K562 (cell line): ENCODE data around the gene HSD17B2. TPM values are rescaled to one million over a fixed set of nuclear protein-coding genes. Genes with fewer than 3 reads are reported as not detected.

Experiments
- ATAC-seq: fragments of 200-7000 bp; cut with Tn5 transposase; 3 replicates; pipeline ENCODE4 v1.9.1; 2020; ENCODE audit warnings: moderate library complexity
- BruUV-seq: library from RNA; stranded (reverse); fragments of 400-500 nt; replicated peaks from 2 replicates; lab custom pipeline; 2021; lab: Mats Ljungman, UMichigan
- CTCF ChIA-PET: fragments of 300-600 bp; formaldehyde crosslinking; extraction: SDS; loops from one replicate; lab custom pipeline; 2021; ENCODE audit warnings: low intra/inter-chr PET ratio; lab: Yijun Ruan, JAX
- POLR2A ChIA-PET: fragments of 300-600, 350-650 bp; sonication (Branson Sonifier 250); formaldehyde crosslinking; extraction: SDS; loops from one replicate; lab custom pipeline; 2021; ENCODE audit warnings: antibody characterized with exemption, inconsistent platforms; lab: Yijun Ruan, JAX
- DNase-seq, 4 experiments: peaks; one replicate each; pipeline versions ENCODE4 v3.0.0 to v3.0.0-alpha.2; 2011 to 2018; ENCODE audit warnings: low spot score in 3 of 4, mixed read lengths in 3 of 4; ENCODE audit errors: extremely low read depth in 1 of 4
- FAIRE-seq: peaks from 2 replicates; lab custom pipeline; 2011; peaks lifted over from hg19 to GRCh38; lab: Jason Lieb, UNC
- H2AFZ ChIP-seq: 2 replicates; pipeline ENCODE4 v1.6.0; 2011; ENCODE audit warnings: low read depth, low read length, control low read depth, inconsistent platforms
- H3K27ac ChIP-seq: fragments of 200-600 bp; 3 replicates; pipeline ENCODE4 v1.8.0; 2011; ENCODE audit warnings: low read depth, mild to moderate bottlenecking, control low read depth, inconsistent platforms, low read length, moderate library complexity, mixed read lengths; ENCODE audit errors: extremely low read depth
- H3K27me3 ChIP-seq, 2 experiments: fragments of 300-600 bp in 1 of 2; 2 replicates in 1 of 2; 3 replicates in 1 of 2; pipeline versions ENCODE4 v1.6.0 to v1.8.0; 2011; ENCODE audit warnings: inconsistent platforms in 2 of 2, low read length in 2 of 2, mild to moderate bottlenecking in 1 of 2, mixed read lengths in 1 of 2, moderate library complexity in 1 of 2; ENCODE audit not compliant: control insufficient read depth in 2 of 2, insufficient read depth in 2 of 2
- H3K36me3 ChIP-seq: fragments of 300-600 bp; 3 replicates; pipeline ENCODE4 v1.8.0; 2011; ENCODE audit warnings: mild to moderate bottlenecking, low read length, inconsistent platforms; ENCODE audit not compliant: control insufficient read depth, insufficient read depth
- H3K4me1 ChIP-seq, 2 experiments: fragments of 200-600 bp in 1 of 2; replicated peaks in 1 of 2; 2 replicates in 1 of 2; 3 replicates in 1 of 2; pipeline versions ENCODE4 v1.5.1 to v1.8.0; 2011; ENCODE audit warnings: inconsistent platforms in 2 of 2, low read length in 2 of 2, mild to moderate bottlenecking in 1 of 2, mixed read lengths in 1 of 2, moderate library complexity in 1 of 2; ENCODE audit not compliant: control insufficient read depth in 2 of 2, insufficient read depth in 2 of 2
- H3K4me2 ChIP-seq: 2 replicates; pipeline ENCODE4 v1.6.1; 2011; ENCODE audit warnings: low read length, control low read depth, inconsistent platforms, mixed read lengths; ENCODE audit not compliant: insufficient read depth
- H3K4me3 ChIP-seq: fragments of 200-600 bp; sonication (generic), shearing (Covaris generic); 2 replicates; pipeline ENCODE4 v1.5.1; 2016; ENCODE audit warnings: control low read depth, inconsistent platforms
- H3K79me2 ChIP-seq: fragments of 200-600 bp; 3 replicates; pipeline ENCODE4 v1.8.0; 2011; ENCODE audit warnings: low read length, inconsistent platforms; ENCODE audit not compliant: control insufficient read depth, insufficient read depth
- H3K9ac ChIP-seq, 2 experiments: 2 replicates each; pipeline versions ENCODE4 v1.6.0 to v1.6.1; 2011; ENCODE audit warnings: low read depth in 2 of 2, low read length in 2 of 2, control low read depth in 1 of 2, inconsistent platforms in 1 of 2, mild to moderate bottlenecking in 1 of 2, mixed read lengths in 1 of 2; ENCODE audit not compliant: insufficient read depth in 1 of 2
- H3K9me1 ChIP-seq: one replicate; pipeline ENCODE4 v1.6.0; 2011; ENCODE audit warnings: inconsistent platforms, mild to moderate bottlenecking, low read length, moderate library complexity; ENCODE audit not compliant: control insufficient read depth, insufficient read depth
- H3K9me3 ChIP-seq: replicated peaks from 2 replicates; pipeline ENCODE4 v1.5.1; 2011; ENCODE audit warnings: low read depth, low read length, inconsistent platforms; ENCODE audit not compliant: control insufficient read depth, insufficient read depth
- H4K20me1 ChIP-seq: replicated peaks from 2 replicates; pipeline ENCODE4 v1.6.1; 2011; ENCODE audit warnings: low read length, inconsistent platforms, mixed read lengths; ENCODE audit not compliant: control insufficient read depth, insufficient read depth
- CBX1 ChIP-seq: sonication (generic); IDR thresholded peaks from 2 replicates; pipeline ENCODE4 v1.6.1; 2016; ENCODE audit warnings: antibody characterized with exemption, low read depth, mild to moderate bottlenecking
- HCFC1 ChIP-seq: IDR thresholded peaks from 2 replicates; pipeline ENCODE4 v1.6.1; 2012; ENCODE audit warnings: low read depth, low read length, improper control_type of control experiment
- HDAC3 ChIP-seq: fragments of 450-650 bp; IDR thresholded peaks from 2 replicates; pipeline ENCODE4 v1.6.1; 2018; ENCODE audit warnings: borderline replicate concordance, mild to moderate bottlenecking, moderate library complexity; ENCODE audit not compliant: partially characterized antibody
- KDM4B ChIP-seq, 2 experiments: fragments of 450-650 bp in 1 of 2; sonication (generic) in 1 of 2; IDR thresholded peaks; 2 replicates each; pipeline ENCODE4 v1.6.1; 2016 to 2017; ENCODE audit warnings: borderline replicate concordance in 2 of 2, antibody characterized with exemption in 1 of 2, low read depth in 1 of 2, mild to moderate bottlenecking in 1 of 2
- RHOXF2B ChIP-seq: fragments of 250-450 bp; sonication (Bioruptor Pico); conservative IDR thresholded peaks from 2 replicates; pipeline ENCODE4 v1.5.1; 2021
- THAP7 ChIP-seq: fragments of 250-450 bp; sonication (Bioruptor Pico); IDR thresholded peaks from 2 replicates; pipeline ENCODE4 v1.5.0; 2021
- WGBS: fragments of 100-300 bp; shearing (Covaris generic); methylation state at CpG from one replicate; pipeline ENCODE4 v1.1.6; 2016; ENCODE audit warnings: low coverage, mixed read lengths; ENCODE audit not compliant: insufficient coverage; ENCODE audit errors: missing lambda C conversion rate; 5-methylcytosine and 5-hydroxymethylcytosine counted together
- in situ Hi-C: fragments of 300-500 bp; cut with MboI; formaldehyde crosslinking; loops from 4 replicates; pipeline ENCODE4 v1.15.0; 2018; ENCODE audit warnings: inconsistent platforms, mixed read lengths
- intact Hi-C: fragments of 100-400 bp; cut with micrococcal nuclease; formaldehyde crosslinking; loops from 2 replicates; pipeline ENCODE4 v1.14.2; 2022
- polyA plus RNA-seq, 8 experiments: library from polyadenylated mRNA; depleted of rRNA in 4 of 8; stranded (reverse) in 5 of 8; unstranded in 3 of 8; fragments of >200 nt; fragmentation: Nextera tagmentation in 2 of 8; fragmentation: Illumina TruSeq in 1 of 8; extraction: Ambion mirVana in 2 of 8; extraction: Trizol in 1 of 8; gene quantifications; 2 replicates each; pipeline versions ENCODE4 v1.2.1 to v1.2.3, GENCODE V29; 2011 to 2014; ENCODE audit warnings: inconsistent platforms in 1 of 8, missing spikeins in 1 of 8
- total RNA-seq, 7 experiments: library from RNA; depleted of rRNA in 6 of 7; stranded (reverse); fragments of >200 nt in 6 of 7; fragmentation: Illumina TruSeq in 2 of 7; extraction: Trizol in 2 of 7; gene quantifications; 2 replicates each; pipeline versions ENCODE4 v1.2.1 to v1.2.3, GENCODE V29; 2011 to 2021; ENCODE audit warnings: low replicate concordance in 1 of 7
- TF ChIP-seq, protein P1 (sequence below): fragments of 450-650 bp; formaldehyde crosslinking; IDR thresholded peaks from 2 replicates; pipeline ENCODE4 v1.4.0; 2020; ENCODE audit warnings: mild to moderate bottlenecking, moderate library complexity

The HSD17B2 gene
- total and polyA plus RNA-seq, 9 of the 15 experiments (the other 6 are each of a cell fraction or from before 2014, with no cell fraction given), result not detected

DNA sequence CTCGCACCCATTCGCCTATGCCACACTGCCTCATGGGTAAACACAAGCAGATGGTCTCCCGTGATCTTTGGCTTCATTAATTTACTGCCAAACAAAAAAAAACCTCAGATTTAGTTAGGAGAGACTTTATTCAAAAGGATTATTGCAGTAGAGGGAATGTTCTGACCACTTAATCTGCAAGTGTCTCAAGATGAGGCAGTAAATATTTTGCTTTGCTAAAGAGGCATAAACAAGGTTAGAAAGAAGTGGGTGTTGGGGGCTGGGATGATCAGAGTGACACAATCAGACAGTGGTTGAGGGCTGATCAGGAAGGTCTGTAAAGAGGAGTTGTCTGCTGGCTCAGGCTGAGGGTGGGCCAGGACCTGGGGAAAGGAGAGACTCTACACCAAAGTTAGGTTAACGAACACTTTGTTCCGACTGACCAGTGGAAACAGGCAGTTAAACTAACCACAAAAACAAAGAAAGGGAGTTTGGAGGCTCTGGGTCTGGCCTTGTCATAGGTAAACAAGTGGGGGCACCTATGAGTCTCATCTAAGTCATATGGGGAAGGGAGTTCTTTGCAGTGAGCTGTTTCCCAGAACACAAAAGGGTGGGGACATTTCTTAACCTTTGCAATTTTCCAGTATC is 28.5 kb downstream of the HSD17B2 start:
- no peak overlapping the region for H3K4me2 ChIP-seq
- H3K4me1 ChIP-seq, result no peaks in the 10 kb centered on the region
- H3K27ac ChIP-seq, result no peak overlapping the region
- TF ChIP-seq, protein P1, sequence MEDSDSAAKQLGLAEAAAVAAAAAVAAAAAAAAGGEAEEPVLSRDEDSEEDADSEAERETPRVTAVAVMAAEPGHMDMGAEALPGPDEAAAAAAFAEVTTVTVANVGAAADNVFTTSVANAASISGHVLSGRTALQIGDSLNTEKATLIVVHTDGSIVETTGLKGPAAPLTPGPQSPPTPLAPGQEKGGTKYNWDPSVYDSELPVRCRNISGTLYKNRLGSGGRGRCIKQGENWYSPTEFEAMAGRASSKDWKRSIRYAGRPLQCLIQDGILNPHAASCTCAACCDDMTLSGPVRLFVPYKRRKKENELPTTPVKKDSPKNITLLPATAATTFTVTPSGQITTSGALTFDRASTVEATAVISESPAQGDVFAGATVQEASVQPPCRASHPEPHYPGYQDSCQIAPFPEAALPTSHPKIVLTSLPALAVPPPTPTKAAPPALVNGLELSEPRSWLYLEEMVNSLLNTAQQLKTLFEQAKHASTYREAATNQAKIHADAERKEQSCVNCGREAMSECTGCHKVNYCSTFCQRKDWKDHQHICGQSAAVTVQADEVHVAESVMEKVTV (CRISPR knock-in tag), result no peak
- no peak for TF ChIP-seq HDAC3
- TF ChIP-seq CBX1, result no peak
- no peak for TF ChIP-seq RHOXF2B (CRISPR knock-in tag)
- no peak for TF ChIP-seq HCFC1
- TF ChIP-seq KDM4B (IDR thresholded peaks at IDR 0.05; ENCODE audit: borderline replicate concordance in 2 of 2, low read depth in 1 of 2), result no peak
- no peak for TF ChIP-seq THAP7
- in situ Hi-C loops, result no loop called here
- no peak for FAIRE-seq
- intact Hi-C loops, result loop anchor here (2.0 kb wide), 1 partner anchor 123 kb away; no protein-coding TSS in a partner anchor
- no peaks in the 10 kb centered on the region for H3K79me2 ChIP-seq
- no peak for DNase-seq
- no peak overlapping the region for H2AFZ ChIP-seq
- no peaks in the 10 kb centered on the region for H3K9me1 ChIP-seq
- 0% methylated on average over 5 of the region's 5 CpGs for WGBS
- ChIA-PET POLR2A (no interaction called here), CTCF (interaction anchor here (1.5 kb wide), 1 partner anchor 123 kb away, joined by 7 read pairs; no protein-coding TSS in a partner anchor)
- H3K9me3 ChIP-seq, result no peaks in the 10 kb centered on the region
- no peak for ATAC-seq
- H4K20me1 ChIP-seq, result no peaks in the 10 kb centered on the region
- H3K36me3 ChIP-seq, result no peaks in the 10 kb centered on the region
- H3K9ac ChIP-seq, result no peak overlapping the region
- no peak overlapping the region for H3K4me3 ChIP-seq
- H3K27me3 ChIP-seq, result peaks cover 2 to 14% of the 10 kb centered on the region in 2 experiments; a peak in 3 of 5 replicates
- BruUV-seq, result no TSS peak
